ENCODE measurements around the gene AKAP12.

Gene AKAP12

DNA sequence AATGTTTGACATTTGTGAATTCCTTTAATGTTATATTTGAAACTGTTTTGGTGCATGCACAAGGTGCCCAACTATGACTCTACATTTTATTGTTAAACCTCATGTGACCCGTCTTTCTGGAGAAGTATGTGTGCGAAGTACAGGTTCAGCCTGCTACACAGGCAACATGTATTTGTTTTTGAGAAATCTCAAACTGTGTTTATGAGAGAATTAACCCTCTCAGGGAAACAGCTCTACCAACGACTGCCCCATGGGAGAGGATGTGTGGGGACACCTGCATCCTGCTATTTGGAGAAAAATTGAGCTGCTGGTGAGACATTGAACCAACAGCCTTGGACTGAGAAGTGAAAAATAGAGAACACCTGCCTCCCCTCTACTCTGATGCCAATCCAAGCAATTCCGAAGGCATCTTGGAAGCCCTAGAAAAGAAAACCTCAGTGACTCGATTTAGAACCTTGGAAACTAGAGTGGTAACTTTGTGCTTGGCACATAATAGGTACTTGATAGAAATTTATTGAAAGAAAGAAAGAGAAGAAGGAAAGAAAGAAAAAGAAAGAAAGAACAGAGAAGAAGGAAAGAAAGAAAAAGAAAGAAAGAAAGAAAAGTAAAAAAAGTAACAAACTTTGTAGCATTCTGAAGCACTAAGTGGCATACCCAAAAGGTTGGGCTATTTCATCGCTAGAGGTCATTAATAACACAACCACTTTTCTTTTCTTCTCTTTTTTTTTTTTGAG is 2.9 kb upstream of the AKAP12 start:
- no peak for DNase-seq

DNA sequence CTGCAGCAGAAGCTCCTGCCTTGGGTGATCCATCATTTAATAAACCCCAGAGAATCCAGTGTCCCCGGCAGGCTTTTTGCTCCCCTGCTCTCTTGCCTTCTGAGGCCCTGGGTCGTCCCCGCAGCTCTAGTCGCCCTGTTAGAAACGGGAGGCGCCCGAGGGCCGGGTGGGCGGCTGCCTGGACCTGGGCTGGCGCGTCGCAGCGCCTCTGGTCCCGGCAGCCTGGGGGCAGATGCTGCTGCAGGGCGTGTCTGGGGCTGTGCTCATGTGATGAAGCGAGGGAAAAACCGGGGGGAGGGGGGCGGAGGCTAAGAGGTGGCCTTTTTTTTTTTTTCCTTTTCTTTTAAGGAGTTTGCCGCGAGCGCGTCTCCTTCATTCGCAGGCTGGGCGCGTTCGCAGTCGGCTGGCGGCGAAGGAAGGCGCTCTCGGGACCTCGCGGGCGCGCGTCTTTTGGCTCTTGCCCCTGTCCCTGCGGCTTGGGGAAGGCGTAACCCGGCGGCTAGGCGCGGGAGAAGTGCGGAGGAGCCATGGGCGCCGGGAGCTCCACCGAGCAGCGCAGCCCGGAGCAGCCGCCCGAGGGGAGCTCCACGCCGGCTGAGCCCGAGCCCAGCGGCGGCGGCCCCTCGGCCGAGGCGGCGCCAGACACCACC is 394 bp downstream of the AKAP12 start:
- no peak for DNase-seq

GRCh38 chr6:151240791-151241642 is 1.2 kb downstream of the AKAP12 start:
- DNase-seq = no peak

GRCh38 chr6:151241853-151242252 is 2.1 kb downstream of the AKAP12 start:
- DNase-seq = no peak

DNA sequence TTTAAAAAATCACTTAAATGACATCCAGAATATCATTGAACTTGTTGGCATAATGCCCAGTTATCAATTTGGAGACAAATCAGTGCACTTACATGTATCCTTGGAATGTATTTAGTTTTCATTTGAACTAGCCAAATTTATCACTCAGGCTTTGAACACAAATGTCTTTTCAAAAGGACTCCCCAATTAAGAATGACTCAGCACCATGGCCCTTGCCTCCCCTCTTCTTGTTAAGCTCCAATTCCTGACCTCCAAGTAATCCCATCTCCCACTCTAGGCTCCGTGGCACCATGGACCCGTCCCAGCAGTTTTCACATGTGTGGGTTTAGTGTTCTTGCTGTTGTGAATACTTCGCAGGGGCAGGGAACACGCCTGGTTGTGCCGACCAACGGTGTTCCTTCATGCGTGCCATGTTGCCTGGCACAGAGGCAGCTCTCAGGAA is 2.7 kb downstream of the AKAP12 start:
- DNase-seq = no peak

DNA sequence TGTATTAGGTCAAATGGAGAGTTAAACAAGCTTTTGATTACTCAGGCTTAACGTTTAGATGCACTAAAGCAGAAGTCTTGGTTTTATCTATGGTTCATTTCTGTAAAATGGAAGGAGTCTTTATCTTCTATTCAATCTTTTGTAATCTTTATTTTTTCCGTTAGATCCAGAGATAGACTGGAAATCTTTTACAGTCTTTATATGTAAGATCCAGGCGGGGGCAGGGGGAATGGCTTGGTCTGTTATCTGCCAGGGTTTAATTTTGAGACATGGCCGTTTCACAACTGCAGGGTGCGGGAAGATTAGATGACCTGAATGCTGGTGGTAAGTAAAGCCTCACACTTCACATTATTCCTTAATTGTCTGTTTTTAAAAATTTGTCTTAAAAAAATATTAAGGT is 3.7 kb downstream of the AKAP12 start:
- no peak for DNase-seq

DNA sequence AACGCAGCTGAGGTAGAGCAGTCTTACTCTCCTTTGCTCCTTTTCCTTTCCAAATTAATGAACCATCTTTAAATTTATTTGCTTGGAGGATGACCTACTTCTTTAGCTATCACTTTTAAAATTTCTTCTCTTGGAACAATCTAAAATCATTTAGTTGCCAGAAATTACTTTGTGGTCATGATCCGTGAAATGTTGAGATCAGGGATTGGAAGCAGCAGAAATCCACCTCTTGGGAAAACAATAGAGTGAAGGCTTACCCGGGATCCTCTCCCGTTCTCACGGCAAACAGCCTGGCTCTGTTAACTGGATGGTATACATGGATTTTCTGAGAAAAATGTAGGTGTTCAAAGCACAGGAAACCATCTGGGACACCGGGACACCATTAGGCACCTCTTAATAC is 7.7 kb downstream of the AKAP12 start:
- no peak for DNase-seq

DNA sequence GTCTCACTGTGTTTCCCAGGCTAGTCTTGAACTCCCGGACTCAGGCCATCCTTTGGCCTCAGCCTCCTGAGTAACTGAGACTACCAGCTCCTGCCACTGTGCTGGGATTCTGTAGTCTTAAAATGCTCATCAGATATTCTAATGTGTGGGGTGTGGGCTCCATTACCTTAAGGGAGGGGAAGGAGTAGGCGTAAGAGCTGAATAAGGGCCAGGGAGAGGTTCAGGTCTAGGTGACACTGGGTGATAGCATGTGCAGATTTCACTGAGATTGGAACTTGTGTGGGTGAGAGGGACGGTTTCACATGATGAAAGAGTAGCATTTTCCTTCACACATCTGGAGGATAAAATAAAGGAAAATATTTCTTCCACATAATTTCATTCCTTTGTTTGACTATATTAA is 8.5 kb downstream of the AKAP12 start:
- no peak for DNase-seq

DNA sequence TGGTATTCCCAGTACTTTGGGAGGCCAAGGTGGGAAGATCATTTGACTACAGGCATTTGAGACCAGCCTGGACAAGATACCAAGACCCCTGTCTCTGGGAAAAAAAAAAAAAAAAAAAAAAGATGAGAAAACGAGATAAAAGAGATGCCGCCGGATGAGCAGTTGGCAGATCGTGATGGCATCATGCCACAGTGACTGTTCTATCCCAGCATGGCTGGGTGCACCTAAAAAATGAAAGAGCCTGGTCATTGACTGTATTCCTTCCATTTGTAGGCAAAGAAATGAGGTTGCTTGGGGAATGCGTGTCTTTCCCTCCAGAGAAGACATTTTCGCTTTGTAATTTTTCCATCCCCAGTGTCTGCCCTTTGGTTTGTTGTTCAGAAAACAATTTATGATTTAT is 12.9 kb downstream of the AKAP12 start:
- no peak for DNase-seq

DNA sequence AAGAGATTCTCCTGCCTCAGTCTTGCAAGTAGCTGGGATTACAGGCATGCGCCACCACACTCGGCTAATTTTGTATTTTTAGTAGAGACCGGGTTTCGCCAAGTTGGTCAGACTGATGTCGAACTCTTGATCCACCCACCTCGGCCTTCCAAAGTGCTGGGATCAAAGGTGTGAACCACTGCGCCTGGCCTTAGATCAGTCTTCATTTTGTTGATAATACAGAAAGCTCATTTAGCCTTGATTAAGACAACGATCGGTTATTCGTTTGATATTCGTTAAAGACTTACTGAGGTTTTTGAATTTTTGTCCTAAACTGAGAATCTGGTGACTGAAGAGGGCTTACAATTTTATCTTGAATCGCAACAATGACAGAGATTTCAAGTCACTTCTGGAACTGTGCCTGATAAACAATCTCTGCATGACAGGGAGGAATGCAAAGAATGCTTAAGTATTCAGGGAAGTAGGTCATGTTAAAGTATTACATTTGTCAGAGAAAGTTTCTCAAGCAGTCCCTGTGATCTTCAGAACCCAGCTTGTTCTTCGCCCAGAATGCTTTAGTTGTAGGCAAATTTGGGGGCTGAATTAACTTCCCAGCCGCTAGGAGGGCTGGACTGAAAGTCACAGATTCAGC is 14.8 kb downstream of the AKAP12 start:
- DNase-seq = no peak

- DNase-seq = no peak
Observed at GRCh38 chr6:151255811-151256210, 16.0 kb downstream of the AKAP12 start.

- DNase-seq = no peak
Observed at GRCh38 chr6:151257985-151258445, 18.2 kb downstream of the AKAP12 start.

- DNase-seq = no peak
Observed at GRCh38 chr6:151260205-151260604, 20.4 kb downstream of the AKAP12 start.

- no peak for DNase-seq
Observed at GRCh38 chr6:151263035-151263434, 23.3 kb downstream of the AKAP12 start.

DNA sequence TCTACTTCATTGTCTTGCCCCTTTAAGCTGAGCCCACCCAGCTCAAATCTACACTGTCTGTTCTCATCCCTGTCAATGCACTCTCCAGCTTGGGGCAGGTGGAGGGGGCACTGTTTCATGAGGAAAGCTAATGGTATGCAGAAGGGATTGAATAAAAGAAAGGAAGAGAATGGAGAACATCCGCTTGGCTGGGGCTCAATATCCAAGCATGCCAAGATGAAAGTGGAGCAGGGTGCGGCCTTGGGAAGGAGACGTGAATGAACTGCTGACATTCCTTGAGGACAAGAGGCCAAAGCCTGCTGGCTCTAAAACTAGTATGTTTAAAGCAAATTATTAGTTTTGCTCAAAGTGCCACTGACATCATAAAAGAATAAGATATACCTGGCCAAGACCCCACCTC is 24.2 kb downstream of the AKAP12 start:
- no peak for DNase-seq

DNA sequence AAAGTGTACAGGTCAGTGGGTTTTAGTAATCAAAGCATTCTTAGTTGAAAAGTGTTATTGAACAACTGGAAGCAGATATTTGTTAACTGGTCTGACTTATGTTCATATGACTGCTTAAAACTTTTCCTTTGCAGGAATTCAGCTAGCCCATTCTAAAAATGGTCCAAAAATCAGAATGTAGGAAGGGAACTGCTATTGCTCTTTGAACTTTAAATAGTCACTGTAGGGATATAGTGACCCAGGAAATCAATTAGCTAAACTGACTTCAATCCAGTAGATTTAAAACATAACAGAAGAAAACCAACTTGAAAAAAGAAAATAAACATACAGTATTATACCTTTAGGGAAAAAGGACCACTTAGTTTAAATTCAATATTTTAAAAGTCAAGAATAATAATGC is 25.5 kb downstream of the AKAP12 start:
- no peak for DNase-seq

DNA sequence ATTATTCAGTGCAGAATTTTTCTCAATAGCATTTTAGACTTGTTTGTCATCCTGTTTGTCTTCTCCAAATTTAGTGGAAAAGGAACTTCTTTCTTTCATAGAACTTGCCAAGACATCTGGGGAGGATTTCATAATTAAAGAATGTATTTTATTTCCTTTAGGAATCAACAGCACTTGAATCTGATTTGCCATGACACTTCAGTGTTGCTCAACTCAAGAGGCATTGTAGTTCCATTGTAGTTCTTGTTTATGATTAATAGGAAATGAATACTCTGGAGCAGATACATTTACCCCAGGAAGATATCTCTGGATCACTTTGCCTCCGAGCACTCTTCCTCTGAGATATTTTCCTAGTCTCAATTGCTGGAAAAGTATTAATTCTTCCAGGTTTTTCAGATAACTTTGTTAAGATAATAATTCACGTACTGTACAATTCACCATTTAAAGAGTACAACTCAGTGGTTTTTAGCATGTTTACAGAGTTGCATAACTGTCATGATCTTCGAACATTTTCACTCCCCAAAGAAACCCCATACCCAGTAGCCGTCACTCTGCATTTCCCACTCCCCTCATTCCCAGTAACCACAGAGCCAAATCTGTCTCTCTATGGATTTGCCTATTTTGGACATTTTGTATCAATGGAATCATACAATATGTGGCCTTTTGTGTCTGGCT is 29.7 kb downstream of the AKAP12 start:
- no peak for DNase-seq

GRCh38 chr6:151275121-151275520 is 35.4 kb downstream of the AKAP12 start:
- no peak for DNase-seq

DNA sequence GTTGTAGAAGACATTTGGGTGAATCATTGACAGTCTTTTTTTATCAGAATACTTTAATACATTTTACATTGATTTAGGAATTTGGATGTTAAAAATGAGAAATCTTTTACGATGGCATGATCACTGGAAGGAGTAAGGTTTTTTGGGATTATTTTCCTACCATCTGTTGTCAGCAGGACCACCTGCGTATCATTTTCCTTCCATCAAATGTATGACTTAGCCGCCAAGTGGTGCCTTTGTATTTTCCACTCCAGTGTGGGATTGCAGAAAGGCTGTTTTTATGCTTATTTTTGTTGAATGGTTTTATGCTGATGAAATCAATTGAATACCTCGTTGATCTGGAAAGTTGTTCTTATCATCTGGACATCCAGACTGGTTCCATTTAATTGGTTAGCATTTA is 35.8 kb downstream of the AKAP12 start:
- no peak for DNase-seq

DNA sequence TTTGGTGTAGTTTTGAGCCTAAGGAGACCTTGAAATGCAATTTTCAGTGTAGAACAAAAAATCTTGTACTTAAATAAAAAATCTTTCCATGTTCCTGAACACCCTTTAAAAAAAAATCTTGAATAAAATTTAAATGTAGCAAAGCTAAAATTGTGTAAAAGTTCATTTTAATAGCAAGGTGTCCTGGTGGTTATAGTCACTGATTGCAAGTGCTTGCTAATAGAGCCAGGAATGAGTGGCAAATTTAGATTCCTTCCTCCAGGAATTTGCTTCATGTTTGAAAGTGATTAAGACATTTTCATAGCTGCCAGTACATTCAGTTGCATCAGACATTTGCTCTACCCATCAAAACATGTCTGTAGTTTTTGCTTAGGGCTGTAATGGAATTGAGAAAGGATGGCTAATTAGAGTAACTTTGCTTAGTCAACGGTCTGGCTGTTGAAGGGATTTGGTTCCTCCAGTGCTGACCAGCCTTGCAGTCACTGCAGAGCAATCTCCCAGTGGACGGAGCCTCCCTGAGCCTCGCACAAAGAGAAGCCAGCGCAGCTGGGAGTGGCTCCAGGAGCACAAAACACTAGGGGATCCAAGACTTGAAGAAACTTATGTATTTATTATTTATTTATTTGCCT is 36.5 kb downstream of the AKAP12 start:
- no peak for DNase-seq

DNA sequence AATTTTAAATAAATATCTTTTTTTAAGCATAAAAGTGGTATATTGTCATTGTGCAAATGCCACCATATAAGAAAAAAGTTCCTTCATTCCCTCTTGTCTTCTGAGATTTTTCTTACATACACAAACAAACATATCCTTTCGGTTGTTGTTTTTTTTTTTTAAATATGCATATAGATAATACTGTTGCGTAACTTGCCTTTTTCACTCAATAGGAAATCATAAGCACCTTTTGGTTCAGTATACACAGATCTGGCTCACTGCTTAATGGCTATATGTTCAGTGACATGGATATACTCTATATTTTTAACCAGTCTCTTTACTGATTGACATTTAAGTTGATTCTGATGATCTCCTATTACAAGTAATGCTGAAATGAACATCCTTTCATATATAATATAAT is 40.1 kb downstream of the AKAP12 start:
- DNase-seq = no peak

DNA sequence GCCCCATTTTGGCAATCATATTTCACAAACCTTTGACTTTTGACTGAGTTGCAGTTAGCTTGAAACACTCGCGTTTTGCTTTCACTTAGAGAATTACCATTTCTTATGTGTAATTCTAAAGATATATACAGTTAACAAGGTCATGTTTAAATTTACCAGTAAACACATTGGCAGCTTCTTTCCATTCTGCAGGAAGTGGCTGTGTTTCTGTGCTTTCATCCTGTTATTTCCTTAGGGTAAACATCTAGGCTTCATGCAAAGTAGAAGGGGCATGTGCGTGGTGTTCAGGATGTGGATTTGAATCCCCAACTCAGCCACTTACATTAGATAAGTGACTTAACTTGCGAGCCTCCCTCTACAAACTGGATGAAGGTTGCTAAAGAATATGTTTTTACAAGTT is 41.1 kb downstream of the AKAP12 start:
- no peak for DNase-seq
